Hepatocyte (in vitro differentiated cells): ENCODE measurements around the gene TAF1L.

Experiments
- EZH2 ChIP-seq: fragments of 200-600 bp; sonication (generic); IDR thresholded peaks from 2 replicates; pipeline ENCODE4 v1.6.1; 2016; ENCODE audit warnings: antibody characterized with exemption, mild to moderate bottlenecking, borderline replicate concordance
- TF ChIP-seq, protein P1 (sequence below): fragments of 200-600 bp; sonication (generic); IDR thresholded peaks from 2 replicates; pipeline ENCODE4 v1.5.1; 2016; ENCODE audit warnings: antibody characterized with exemption, mild to moderate bottlenecking; ENCODE audit not compliant: poor library complexity

DNA sequence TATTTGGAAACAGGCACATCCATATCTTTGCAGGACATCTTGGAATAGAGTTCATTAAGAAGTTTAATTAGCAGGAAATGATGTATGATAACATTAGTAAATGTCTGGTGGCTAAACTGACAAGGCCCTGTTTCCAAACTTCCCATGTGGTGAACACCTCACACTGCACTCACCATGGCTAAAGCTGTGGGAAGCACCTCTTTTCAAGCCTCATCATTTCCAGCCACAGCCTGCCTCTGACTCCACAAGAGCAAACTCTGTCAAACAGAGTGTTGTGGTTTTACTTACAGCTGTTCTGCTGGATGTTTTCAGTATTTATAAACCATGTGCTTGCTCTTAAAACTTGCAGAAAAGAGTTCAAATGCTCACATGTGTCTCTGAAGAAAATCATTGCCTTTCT, 47.6 kb downstream of the TAF1L start:
- TF ChIP-seq, protein P1, sequence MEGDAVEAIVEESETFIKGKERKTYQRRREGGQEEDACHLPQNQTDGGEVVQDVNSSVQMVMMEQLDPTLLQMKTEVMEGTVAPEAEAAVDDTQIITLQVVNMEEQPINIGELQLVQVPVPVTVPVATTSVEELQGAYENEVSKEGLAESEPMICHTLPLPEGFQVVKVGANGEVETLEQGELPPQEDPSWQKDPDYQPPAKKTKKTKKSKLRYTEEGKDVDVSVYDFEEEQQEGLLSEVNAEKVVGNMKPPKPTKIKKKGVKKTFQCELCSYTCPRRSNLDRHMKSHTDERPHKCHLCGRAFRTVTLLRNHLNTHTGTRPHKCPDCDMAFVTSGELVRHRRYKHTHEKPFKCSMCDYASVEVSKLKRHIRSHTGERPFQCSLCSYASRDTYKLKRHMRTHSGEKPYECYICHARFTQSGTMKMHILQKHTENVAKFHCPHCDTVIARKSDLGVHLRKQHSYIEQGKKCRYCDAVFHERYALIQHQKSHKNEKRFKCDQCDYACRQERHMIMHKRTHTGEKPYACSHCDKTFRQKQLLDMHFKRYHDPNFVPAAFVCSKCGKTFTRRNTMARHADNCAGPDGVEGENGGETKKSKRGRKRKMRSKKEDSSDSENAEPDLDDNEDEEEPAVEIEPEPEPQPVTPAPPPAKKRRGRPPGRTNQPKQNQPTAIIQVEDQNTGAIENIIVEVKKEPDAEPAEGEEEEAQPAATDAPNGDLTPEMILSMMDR = no peak
- TF ChIP-seq EZH2 = no peak
